GM18861 (cell line): Measurements from ENCODE around the gene COPA.
A peak's percentile ranks its signal among the peaks of the same experiment; 100 is the strongest.
"Not testable (repeated sequence)": the region's sequence is repeated elsewhere in the genome, so short reads cannot be mapped to it uniquely, and the experiment has no call there.

Experiments used
- ATAC-seq: cut with Tn5 transposase; IDR thresholded peaks from one replicate; pipeline ENCODE4 v1.9.1; 2021; ENCODE audit not compliant: unreplicated experiment

COPA gene

DNA sequence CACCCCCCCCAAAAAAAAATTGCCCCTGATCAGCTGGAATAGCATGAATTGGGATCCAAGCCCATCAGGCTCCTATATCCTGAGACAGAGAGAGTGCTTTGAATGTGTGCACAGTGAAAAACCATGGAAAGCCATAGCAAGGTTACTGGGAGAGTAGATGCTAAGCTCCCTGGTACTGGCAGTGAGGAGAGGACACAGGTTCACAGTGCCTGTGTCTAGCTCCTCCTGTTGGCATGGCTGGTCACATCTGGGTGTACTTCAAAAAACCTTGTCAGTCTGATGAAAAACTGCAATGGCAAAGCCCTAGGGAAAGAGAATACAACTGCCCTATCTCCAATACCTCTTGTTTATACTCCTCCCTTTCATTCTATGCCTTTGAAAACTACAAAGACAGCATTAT lies 12.9 kb downstream of the COPA start:
- ATAC-seq: no peak

DNA sequence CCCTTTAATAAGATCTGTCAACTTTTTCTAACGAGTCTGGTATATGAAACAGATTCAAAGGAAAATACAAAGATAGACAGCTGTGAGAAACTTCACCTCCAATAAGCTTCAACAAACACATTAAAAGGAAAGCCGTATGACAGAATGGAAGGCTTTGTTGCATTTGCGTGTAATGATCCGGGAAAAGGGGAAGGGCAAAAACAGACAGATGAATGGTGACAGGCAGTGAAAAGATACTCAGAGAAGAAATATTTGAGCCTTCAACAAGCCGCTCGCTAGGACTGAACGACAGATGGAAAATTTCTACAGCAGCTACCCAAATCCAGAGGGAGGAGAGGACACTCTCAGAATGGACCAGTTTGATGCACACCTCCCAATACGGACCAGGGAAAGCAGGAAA lies 14.9 kb downstream of the COPA start:
- no peak for ATAC-seq

DNA sequence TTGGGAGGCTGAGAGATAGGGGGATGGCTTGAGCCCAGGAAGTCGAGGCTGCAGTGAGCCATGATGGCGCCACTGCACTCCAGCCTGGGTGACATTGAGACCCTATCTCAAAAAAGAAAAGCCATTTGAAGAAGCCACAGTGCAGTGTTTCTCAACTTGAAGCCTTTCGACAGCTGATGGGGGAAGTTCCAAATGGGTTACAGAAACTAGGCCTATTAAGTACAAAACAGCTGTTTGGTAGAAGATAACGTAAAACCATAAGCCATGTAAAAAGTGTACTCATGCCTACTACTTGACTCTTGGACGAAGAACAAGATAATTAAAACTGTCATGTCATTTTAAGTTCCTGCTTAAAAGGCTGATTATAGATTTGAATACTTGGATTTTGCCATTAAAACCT lies 16.6 kb downstream of the COPA start:
- ATAC-seq: no peak

DNA sequence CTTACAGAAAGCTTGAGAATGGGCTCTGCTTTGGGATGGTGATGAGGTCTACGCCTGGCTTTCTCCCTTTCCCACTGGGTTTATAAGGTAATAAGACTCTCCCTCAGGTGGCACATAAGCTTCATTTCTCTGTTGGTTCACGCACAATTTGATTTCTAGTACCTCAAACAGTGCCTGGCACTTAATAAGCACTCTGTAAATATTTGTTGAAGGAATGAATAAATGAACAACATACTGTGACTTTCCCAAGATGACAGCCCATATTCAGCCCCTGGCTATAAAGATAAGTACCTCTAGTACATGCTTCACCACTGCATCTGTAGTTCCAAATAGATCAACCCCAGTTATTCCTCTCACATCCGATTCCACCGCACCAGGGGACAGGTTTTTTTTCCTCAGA lies 17.8 kb downstream of the COPA start:
- no peak for ATAC-seq

DNA sequence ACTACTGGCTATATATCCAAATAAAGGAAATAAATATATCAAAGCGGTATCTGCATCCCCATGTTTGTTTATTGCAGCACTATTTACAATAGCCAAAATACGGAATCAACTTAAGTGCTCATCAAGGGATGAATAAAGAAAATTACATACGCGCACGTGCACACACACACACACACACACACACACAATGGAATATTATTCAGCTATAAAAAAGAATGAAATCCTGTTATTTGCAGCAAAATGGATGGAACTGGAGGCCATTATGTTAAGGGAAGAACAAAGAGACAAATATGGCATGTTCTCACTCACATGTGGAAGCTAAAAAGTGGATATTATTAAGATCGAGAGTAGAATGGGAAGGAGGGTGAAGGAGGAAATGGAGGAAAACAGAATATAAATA lies 20.2 kb downstream of the COPA start:
- ATAC-seq: no peak

DNA sequence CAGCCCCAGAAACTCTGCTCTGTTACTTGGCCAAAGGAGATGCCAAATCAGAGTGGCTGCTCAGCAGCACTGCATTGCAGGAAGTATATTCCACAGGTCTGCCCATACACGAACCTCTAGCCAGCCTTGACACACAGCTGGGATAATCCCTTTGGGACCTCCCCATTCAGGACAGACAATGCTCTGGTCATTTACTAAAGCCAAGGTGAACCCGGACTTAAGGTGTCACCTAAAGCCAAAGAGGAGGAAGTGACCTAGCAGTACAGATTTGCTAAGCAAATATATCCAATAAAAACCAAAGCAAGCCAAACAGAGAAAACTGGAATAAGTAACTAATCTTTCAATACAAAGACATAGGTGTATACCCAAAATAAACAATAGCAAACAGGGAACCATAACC lies 27.7 kb downstream of the COPA start:
- ATAC-seq: no peak

DNA sequence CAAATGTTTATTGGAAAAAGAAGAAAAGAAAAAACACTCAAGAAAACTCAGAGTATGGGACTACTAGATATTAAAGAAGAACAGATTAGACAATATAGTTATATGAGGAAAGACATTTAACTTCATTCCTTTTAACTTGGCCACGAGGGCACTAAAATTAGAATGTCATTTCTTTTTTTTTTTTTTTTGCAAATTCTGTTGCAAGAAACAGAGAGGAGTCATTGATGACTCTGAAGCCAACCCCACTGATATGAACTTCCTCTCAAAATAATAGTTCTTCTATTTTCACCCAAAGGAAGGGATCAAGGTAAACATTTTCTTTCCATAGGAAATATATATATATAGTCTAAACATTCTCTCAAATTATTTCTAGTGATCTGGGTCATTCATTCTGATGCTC lies 33.5 kb downstream of the COPA start:
- ATAC-seq: no peak

DNA sequence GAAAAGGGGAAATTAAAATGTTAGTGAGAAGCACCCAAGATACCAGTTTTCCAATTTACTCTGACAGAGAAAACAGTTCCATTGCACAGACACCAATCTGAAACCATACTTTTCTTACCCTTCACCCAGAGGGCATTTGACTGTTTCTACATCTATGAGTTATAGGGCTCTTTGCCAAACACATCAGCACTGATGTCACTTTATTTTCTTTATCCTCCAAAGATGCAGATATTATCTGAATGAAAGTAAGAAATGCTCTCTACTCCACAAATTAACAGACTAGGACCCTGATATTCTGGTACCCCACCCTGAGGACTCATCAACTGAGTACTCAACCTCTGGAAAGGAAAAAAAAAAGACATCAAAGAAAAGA lies 33.9 kb downstream of the COPA start:
- no peak for ATAC-seq

DNA sequence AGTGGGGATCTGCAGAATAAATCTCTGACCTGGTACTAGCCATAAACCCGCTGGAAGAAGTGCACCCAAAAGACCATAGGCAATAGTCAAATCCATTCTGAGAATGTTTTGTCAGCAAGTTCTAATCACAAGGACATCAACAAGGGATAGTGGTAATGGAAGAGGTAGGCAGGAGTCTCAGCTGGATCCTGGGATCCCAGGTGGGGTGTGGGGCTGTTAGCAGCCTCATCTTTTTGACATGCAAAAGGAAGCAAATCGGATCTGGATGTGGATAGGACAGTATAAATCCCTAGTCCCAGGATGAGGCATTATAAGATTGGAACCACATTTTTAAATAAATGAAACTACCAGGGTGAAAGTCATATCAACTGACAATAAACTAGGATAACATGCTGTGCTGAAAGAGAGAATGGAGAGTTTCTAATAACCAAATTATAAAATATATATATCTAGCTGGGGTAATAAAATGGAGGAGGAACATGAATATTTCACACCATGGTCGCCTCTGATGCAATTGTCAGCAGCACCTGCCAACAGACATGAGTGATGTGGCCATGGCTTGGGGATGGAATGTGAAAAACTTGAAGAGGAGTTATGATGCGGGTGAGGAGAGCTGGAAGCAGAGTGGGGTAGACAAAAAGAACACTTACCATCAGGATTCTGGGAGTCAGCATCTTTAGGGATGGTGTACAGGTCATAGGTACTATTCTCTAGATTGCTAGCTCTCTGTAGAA lies 34.4 kb downstream of the COPA start:
- ATAC-seq: no peak

DNA sequence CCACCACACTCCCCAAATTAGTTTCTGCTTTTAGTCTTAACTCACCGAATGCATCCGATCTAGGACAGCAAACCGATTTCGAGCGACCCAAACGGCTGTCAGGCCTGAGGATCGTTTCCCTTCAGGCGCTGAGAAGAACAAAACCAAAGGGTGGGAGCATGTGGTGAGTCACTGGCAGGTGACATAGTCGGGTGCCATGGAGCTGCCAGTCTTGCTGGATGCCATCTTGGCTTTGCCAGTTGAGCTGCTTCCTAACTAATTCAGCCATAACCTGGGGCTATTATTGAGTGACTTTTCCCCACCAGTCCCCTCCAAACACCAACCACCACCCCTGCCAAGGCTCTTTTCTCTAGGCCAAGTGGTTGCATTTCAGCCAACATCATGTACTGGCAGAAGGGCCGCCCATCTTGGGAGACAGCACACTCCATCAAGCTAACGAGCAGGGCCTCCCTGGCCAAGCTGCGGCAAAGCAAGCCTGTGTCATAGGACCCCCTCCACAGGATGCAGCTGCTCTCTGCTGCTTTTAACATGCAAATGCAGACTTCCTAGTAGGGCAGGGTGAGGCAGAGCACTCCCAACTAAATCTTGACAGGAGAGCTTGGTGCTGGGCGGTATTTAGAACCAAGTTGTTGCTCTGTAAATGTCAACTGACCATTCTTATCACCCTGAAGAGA lies 35.8 kb downstream of the COPA start:
- ATAC-seq: no peak

DNA sequence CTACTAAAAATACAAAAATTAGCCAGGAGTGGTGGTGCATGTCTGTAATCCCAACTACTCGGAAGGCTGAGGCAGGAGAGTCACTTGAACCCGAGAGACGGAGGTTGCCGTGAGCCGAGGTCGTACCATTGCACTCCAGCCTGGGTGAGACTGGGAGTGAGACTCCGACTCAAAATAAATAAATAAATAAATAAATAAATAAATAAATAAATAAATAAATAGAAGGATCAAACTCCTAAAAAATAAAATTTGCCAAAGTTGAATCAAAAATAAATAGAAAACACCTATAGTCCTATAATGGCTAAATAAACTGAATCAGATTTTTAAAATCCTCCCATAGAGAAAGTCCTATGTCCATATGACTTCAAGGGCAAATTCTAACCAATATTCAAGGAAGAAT lies 42.9 kb downstream of the COPA start:
- ATAC-seq: no peak

DNA sequence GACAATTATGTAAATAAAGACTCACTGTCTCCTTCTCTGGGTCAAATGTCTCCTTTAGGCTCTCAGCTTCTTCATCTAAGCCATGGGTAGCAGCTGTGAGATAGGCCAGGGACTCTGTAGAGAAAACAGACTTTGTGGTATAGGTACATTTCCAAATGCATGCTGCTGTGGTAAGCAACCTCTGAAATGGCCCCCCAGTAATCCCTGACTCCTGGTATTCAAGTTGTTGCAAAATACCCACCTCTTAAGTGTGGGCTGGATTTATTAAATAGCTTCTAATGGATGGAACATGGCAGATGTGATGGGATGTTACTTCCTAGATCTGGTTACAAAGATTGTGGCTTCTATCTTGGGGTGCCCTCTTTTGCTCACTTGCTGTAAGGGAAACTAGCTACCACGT lies 47.0 kb downstream of the COPA start:
- ATAC-seq: no peak

DNA sequence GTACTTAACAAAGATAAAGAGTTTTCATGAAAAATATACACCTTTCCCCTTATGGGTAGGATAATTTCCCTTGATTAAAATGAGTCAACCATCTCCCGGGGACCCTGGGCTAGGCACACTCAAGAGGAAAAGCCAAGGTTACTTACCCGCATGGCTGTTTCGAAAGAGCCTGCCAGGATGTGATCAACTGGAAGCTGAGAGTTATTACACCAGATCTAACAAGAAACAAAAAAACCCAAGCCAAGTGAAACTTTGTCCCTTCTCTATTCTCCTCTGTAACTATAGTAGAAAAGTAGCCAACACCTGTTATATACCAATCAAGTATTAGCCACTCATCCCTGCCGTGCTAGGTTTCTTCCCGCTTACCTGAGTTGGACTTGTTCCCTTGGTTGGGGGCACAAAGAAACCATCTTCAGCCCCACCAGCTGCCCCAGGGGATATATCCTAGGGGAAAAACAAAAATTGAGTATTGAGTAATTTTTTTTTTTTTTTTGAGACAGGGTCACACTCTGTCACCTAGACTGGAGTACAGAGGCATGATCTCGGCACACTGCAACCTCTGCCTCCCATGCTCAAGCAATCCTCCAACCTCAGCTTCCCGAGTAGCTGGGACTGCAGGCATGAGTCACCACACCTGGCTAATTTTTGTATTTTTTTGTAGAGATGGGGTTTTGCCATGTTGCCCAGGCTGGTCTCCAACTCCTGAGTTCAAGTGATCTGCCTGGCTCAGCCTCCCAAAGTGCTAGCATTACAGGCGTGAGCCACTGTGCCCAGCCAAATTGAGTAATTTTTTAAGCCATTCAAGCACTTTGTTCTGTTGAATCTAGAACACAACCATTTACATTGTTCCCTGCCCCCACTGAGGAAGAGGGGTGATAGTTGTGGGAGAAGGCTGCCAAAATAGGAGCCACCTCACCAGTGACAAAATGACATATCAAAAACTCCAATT lies 49.8 kb downstream of the COPA start:
- no peak for ATAC-seq

DNA sequence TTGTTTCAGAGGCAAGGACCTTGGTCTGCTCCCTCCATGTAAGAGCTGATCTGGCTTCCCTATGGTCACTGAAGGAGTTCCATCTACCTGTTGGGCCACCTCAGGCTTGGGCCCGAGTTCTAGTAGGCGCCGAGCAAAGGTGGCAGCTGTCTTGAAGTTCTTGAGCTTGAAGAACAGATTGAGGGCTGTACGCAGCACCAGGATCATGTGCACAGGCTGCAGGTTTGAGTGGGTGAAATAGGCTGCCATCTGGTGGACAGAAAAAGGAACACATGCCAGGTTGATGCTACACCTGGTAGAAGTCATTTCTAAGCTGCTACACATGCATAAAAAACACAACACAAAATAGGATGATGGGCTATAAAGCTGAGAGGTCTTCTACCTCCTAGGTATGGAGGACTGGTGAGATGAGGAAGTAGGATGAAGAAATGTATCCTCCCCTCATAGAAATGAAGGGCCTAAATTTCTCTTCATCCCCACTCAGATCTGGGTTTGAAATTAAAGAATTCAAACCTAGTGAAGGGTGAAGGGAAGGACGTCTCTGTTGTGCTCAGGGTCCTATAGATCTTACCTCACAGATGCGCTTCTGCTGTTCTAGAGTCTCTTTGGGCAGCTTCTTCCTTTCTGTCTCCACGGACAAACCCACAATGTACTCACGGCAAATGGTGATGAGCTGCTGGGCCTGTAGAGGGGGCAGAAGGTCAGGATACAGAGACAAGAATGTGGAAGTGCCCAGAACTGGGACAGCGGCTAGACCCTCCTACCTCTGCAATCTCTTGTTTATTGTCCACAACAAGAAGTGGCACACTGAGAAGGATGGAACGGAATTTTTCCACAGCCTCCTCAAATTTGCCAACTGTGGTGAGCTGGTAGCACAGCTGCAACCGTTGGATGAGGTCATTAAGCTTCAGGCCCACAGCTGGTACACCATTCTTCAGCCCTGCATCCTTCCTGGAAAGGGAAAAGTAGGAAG lies 51.5 kb downstream of the COPA start:
- ATAC-seq: peak; percentile 62

DNA sequence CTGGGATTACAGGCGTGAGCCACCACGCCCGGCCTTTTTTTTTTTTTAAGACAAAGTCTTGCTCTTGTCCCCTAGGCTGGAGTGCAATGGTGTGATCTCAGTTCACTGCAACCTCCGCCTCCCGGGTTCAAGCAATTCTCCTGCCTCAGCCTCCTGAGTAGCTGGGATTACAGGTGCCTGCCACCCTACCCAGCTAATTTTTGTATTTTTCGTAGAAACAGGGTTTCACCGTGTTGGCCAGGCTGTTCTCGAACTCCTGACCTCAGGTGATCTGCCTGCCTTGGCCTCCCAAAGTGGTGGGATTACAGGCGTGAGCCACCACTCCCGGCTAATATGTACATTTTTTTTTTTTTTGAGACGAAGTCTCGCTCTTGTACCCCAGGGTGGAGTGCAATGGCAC lies 55.3 kb downstream of the COPA start:
- not testable (repeated sequence) for ATAC-seq

DNA sequence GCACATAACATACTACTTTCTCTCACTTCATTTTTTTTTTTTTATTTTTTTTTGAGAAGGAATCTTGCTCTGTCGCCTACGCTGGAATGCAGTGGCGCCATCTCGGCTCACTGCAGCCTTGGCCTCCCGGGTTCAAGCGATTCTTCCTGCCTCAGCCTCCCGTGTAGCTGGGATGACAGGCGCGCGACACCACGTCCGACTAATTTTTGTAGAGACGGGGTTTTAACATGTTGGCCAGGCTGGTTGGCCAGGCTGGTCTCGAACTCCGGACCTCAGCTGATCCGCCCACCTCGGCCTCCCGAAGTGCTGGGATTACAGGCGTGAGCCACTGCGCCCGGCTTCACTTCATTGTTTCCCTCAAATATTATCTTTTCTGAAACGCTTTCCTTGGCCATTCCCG lies 57.5 kb downstream of the COPA start:
- ATAC-seq: no peak

DNA sequence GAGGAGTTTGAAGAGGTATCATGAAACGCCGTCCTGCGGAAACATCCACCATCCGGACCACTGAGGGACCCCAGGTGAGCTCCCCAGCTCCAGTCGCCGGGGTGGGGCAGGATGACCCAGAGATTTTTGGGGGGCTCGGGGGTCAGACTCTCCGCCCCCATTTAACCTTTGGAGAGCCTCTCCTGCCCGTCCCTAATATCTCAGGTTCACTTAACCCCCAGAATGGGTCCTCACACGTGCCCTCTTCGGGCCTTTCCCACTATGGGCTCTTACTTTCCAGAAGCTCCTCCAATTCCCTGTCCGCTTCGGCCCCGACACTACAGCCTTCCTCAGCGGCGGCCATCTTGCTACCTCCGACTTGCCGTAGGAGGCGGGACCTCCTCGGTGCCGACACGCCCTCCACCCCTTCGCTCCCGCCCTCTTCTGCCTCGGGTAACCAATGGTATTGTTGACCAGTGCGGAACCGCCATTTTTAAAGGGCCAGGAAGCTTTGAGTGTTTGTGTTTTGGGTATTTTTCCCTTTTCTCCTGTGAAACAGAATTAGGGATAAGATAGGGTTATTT lies 58.2 kb downstream of the COPA start, which contains the start of gene PEX19:
Gene PEX19, minus strand, starts transcription at position 352 of the 563 bp plus-strand sequence. Its CDS starts 9 bp downstream, at position 343.
- peak; percentile 87 for ATAC-seq

DNA sequence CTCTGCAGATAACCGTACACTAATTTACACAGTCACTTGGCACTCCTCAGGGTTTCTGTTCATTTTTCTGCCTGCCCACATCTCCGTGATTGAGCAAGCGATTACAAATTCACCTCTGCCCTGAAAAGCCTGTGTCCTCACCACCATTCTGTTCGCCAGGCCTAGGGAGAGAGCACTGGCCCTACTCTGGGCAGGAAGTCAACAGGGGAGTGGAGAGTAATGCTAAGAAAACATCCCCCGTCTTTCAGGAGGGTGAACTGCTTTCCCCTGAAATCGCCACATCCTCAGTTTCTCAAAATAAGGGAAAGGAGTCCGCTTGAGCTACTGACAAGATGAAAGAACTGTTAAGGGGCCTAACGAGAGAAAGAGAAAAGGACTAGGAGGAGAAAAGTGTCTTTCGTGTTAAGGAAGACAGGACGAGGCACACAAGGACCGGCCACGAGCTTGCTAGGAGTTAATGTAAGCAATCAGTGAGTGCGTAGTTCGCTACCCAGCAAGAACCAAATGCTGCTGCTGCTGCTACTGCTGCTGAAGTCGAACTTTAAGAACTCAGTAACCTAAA lies 58.7 kb downstream of the COPA start:
- ATAC-seq: no peak

DNA sequence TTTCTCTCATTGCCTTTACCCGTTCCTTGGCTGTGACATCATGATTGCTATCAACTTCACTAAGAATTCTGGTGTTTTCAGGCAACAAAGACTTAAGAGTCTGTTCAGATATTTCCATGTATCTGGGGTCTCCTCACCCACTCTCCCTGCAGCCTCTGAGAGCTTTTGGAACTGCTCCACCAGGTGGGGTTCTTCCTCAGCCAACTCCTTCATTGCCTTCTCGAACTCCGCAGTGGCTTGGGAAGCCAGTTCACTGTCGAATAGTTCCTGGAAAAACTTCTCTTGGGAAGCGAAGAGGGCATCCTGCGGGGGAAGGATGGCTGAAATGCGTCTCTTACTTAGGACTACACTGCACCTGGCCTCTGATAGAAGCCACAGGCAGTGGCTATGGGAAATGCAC lies 60.2 kb downstream of the COPA start:
- no peak for ATAC-seq

DNA sequence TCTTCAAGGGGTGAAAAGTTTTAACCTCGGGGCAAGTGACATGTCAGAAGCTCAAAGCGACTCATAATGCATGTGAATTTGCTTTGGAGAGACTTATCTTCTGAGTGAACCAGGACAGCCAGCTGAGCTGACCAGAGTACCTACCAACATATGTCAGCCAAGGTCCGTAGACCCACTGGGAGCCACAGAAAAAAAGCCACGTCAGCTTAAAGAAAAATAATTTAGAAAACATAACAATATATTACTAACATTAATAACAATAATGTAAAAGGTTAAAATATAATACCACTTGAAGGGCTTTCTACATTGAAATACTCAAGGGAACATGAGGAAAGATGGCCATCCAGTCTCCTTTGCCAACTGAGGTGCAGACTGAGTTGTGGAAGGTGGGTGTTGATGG lies 65.1 kb downstream of the COPA start:
- ATAC-seq: no peak
